Prostate gland (tissue), 2 donors: Measurements from ENCODE around the gene GABRG3. TPM values are rescaled to one million over a fixed set of nuclear protein-coding genes. Genes with fewer than 3 reads are reported as not detected.
A peak's percentile ranks its signal among the peaks of the same experiment; 100 is the strongest.

Source experiments
- DNase-seq: peaks from one replicate; pipeline ENCODE4 v3.0.0-alpha.2; 2019; ENCODE audit warnings: low spot score
- H3K27ac ChIP-seq, 2 donors: fragments of 200-600 bp; sonication (generic); 2 replicates each; pipeline ENCODE4 v1.5.1; 2017 to 2019
- H3K27me3 ChIP-seq: fragments of 200-600 bp; sonication (generic); replicated peaks from 2 replicates; pipeline ENCODE4 v1.5.1; 2019; ENCODE audit not compliant: insufficient read depth
- H3K36me3 ChIP-seq, 2 donors: fragments of 200-600 bp; sonication (generic); 1 replicate in 1 of 2; 2 replicates in 1 of 2; pipeline versions ENCODE4 v1.5.1 to v1.8.1; 2017 to 2019
- H3K4me1 ChIP-seq: fragments of 200-600 bp; sonication (generic); replicated peaks from 2 replicates; pipeline ENCODE4 v1.5.1; 2019
- H3K4me3 ChIP-seq, 2 donors: fragments of 200-600 bp; sonication (generic); 2 replicates each; pipeline ENCODE4 v1.5.1; 2017 to 2019
- H3K9me3 ChIP-seq: fragments of 200-600 bp; sonication (generic); 2 replicates; pipeline ENCODE4 v1.5.1; 2017
- POLR2A ChIP-seq: fragments of 450-650 bp; IDR thresholded peaks from one replicate; pipeline ENCODE4 v1.6.1; 2016; ENCODE audit warnings: antibody characterized with exemption, mild to moderate bottlenecking
- POLR2AphosphoS5 ChIP-seq: sonication (generic); formaldehyde crosslinking; IDR thresholded peaks from one replicate; pipeline ENCODE4 v1.6.1; 2017; ENCODE audit warnings: antibody characterized with exemption
- WGBS: methylation state at CpG from one replicate; pipeline ENCODE4 v1.1.5; 2018; 5-methylcytosine and 5-hydroxymethylcytosine counted together
- intact Hi-C: fragments of 100-400 bp; cut with DNase I; formaldehyde crosslinking; loops from one replicate; pipeline ENCODE4 v1.14.2; 2022
- total RNA-seq, 2 donors: library from RNA; depleted of rRNA; stranded (reverse); fragments of >200 nt; gene quantifications; one replicate each; pipeline ENCODE4 v1.1.0, GENCODE V29; 2016
- TF ChIP-seq, protein P1 (sequence below), 4 experiments: fragments of 200-600 bp in 2 of 4; fragments of 450-650 bp in 2 of 4; sonication (generic) in 2 of 4; IDR thresholded peaks; 1 replicate in 3 of 4; 2 replicates in 1 of 4; pipeline ENCODE4 v1.5.1; 2016 to 2019; ENCODE audit warnings: antibody characterized with exemption in 4 of 4, mild to moderate bottlenecking in 2 of 4, moderate library complexity in 2 of 4

Gene GABRG3
- total RNA-seq, 2 donors from 2014 or later, result 15.6 to 35.4 TPM

- no peak overlapping the region for H3K4me3 ChIP-seq
- H3K36me3 ChIP-seq, result no peaks in the 10 kb centered on the region
- TF ChIP-seq POLR2AphosphoS5 (no peak), POLR2A (no peak)
- TF ChIP-seq, protein P1, sequence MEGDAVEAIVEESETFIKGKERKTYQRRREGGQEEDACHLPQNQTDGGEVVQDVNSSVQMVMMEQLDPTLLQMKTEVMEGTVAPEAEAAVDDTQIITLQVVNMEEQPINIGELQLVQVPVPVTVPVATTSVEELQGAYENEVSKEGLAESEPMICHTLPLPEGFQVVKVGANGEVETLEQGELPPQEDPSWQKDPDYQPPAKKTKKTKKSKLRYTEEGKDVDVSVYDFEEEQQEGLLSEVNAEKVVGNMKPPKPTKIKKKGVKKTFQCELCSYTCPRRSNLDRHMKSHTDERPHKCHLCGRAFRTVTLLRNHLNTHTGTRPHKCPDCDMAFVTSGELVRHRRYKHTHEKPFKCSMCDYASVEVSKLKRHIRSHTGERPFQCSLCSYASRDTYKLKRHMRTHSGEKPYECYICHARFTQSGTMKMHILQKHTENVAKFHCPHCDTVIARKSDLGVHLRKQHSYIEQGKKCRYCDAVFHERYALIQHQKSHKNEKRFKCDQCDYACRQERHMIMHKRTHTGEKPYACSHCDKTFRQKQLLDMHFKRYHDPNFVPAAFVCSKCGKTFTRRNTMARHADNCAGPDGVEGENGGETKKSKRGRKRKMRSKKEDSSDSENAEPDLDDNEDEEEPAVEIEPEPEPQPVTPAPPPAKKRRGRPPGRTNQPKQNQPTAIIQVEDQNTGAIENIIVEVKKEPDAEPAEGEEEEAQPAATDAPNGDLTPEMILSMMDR (IDR thresholded peaks at IDR 0.05), result no peak
- WGBS, result 95% methylated on average over 3 of the region's 3 CpGs
- H3K27me3 ChIP-seq, result no peaks in the 10 kb centered on the region
- no peaks in the 10 kb centered on the region for H3K9me3 ChIP-seq
- H3K27ac ChIP-seq, result no peak overlapping the region
- intact Hi-C loops, result no loop called here
- DNase-seq, result no peak
- no peaks in the 10 kb centered on the region for H3K4me1 ChIP-seq
Observed at GRCh38 chr15:27532358-27532757, 561.4 kb downstream of the GABRG3 start.

DNA sequence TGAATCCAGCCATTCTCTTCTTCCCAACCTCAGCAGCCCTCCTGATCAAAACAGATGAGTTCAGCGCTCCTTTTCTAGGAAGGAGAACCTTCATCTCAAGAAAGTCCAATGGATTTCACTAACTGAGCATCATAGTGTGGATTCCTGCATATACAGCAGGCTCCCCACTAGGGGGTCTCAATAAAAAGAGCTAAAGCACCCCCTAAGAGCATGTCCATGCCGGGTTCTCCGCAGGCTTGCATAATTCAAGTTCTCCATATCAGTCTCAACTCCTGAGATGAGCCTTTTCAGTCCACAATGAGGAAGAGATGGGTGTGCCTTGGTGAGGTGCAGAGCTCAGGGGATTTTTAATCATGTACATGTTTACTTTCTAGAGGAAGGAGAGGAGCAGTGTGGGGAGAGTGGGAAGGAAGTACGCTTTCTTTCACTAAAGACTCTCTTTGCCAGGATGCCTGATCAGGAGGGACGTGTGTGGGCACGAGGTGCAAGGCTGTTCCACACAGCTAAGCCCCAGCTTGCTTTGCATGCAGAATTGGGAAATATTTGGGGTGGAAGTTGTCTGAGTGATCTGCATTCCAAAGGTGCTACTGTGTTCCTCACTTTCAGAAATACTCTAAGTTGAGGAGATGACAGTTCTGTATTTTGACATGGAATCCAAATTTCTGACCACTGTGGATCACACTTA lies 564.6 kb downstream of the GABRG3 start:
- no peaks in the 10 kb centered on the region for H3K9me3 ChIP-seq
- 69% methylated on average over 6 of the region's 6 CpGs for WGBS
- H3K27me3 ChIP-seq, result no peaks in the 10 kb centered on the region
- H3K4me1 ChIP-seq, result no peaks in the 10 kb centered on the region
- no peak overlapping the region for H3K27ac ChIP-seq
- TF ChIP-seq POLR2AphosphoS5 (no peak), POLR2A (no peak)
- TF ChIP-seq, protein P1 (IDR thresholded peaks at IDR 0.05), result no peak
- DNase-seq, result peak; percentile 21
- H3K4me3 ChIP-seq, result no peak overlapping the region
- intact Hi-C loops, result no loop called here
- no peaks in the 10 kb centered on the region for H3K36me3 ChIP-seq

GRCh38 chr15:27538325-27538724 lies 567.3 kb downstream of the GABRG3 start:
- no peaks in the 10 kb centered on the region for H3K27me3 ChIP-seq
- no peak overlapping the region for H3K4me3 ChIP-seq
- intact Hi-C loops, result no loop called here
- H3K4me1 ChIP-seq, result no peaks in the 10 kb centered on the region
- H3K27ac ChIP-seq, result no peak overlapping the region
- 87% methylated on average over 3 of the region's 3 CpGs for WGBS
- no peaks in the 10 kb centered on the region for H3K9me3 ChIP-seq
- no peaks in the 10 kb centered on the region for H3K36me3 ChIP-seq
- TF ChIP-seq, protein P1 (IDR thresholded peaks at IDR 0.05), result no peak
- no peak for TF ChIP-seq POLR2A
- DNase-seq, result no peak

- H3K4me3 ChIP-seq, result no peak overlapping the region
- H3K36me3 ChIP-seq, result no peaks in the 10 kb centered on the region
- no peaks in the 10 kb centered on the region for H3K4me1 ChIP-seq
- H3K27me3 ChIP-seq, result no peaks in the 10 kb centered on the region
- no peak for DNase-seq
- no peaks in the 10 kb centered on the region for H3K9me3 ChIP-seq
- TF ChIP-seq, protein P1 (IDR thresholded peaks at IDR 0.05), result no peak
- TF ChIP-seq POLR2AphosphoS5, result no peak
- TF ChIP-seq POLR2A, result no peak
- intact Hi-C loops, result no loop called here
- no peak overlapping the region for H3K27ac ChIP-seq
- 98% methylated on average over 40 of the region's 40 CpGs for WGBS
Observed at GRCh38 chr15:27541581-27541980, 570.6 kb downstream of the GABRG3 start.
